CD4-positive, alpha-beta T cell (primary cell): ENCODE data around the gene GABRB2. TPM values are rescaled to one million over a fixed set of nuclear protein-coding genes. Genes with fewer than 3 reads are reported as not detected.

Experiments used
- ATAC-seq: fragments of 200-7000 bp; cut with Tn5 transposase; one replicate; pipeline ENCODE4 v1.10.0; 2022; ENCODE audit warnings: mild to moderate bottlenecking; ENCODE audit not compliant: poor library complexity
- CTCF ChIA-PET: fragments of 350-600 bp; sonication (Branson Sonifier 250); formaldehyde crosslinking; loops from one replicate; lab custom pipeline; 2021; ENCODE audit warnings: antibody characterized with exemption, inconsistent platforms; lab: Charles Lee
- POLR2A ChIA-PET: fragments of 350-600 bp; sonication (Branson Sonifier 250); formaldehyde crosslinking; loops from one replicate; lab custom pipeline; 2021; ENCODE audit warnings: antibody characterized with exemption, inconsistent platforms; lab: Charles Lee
- DNase-seq, 14 experiments: peaks; one replicate each; pipeline ENCODE4 v3.0.0-alpha.2; 2013 to 2020; ENCODE audit warnings: mixed read lengths in 2 of 14
- H3K27ac ChIP-seq, 2 donors: one replicate each; pipeline versions ENCODE4 v1.5.1 to v1.7.0; 2013; ENCODE audit warnings: low read length in 2 of 2, low read depth in 1 of 2, mild to moderate bottlenecking in 1 of 2
- H3K27me3 ChIP-seq, 2 experiments: 1 replicate in 1 of 2; 2 replicates in 1 of 2; pipeline versions ENCODE4 v1.6.1 to v1.7.0; 2013; ENCODE audit warnings: low read length in 2 of 2, control low read depth in 1 of 2, mild to moderate bottlenecking in 1 of 2, moderate library complexity in 1 of 2; ENCODE audit not compliant: insufficient read depth in 2 of 2, control insufficient read depth in 1 of 2
- H3K36me3 ChIP-seq: one replicate; pipeline ENCODE4 v1.6.1; 2013; ENCODE audit warnings: low read length, control low read depth; ENCODE audit not compliant: insufficient read depth
- H3K4me1 ChIP-seq: one replicate; pipeline ENCODE4 v1.6.1; 2013; ENCODE audit warnings: low read length, control low read depth; ENCODE audit not compliant: insufficient read depth
- H3K4me3 ChIP-seq: one replicate; pipeline ENCODE4 v1.5.1; 2013; ENCODE audit warnings: mild to moderate bottlenecking, low read length, moderate library complexity
- H3K9me3 ChIP-seq, 2 experiments: 1 replicate in 1 of 2; 2 replicates in 1 of 2; pipeline versions ENCODE4 v1.6.1 to v1.7.0; 2013; ENCODE audit warnings: low read length in 2 of 2, mild to moderate bottlenecking in 2 of 2, control low read depth in 1 of 2, moderate library complexity in 1 of 2; ENCODE audit not compliant: control insufficient read depth in 1 of 2, insufficient read depth in 1 of 2
- H3K27ac Mint-ChIP-seq: one replicate; pipeline ENCODE4 v1.8.0; 2020; ENCODE audit warnings: mixed read lengths
- H3K27me3 Mint-ChIP-seq: one replicate; pipeline ENCODE4 v1.8.0; 2021; ENCODE audit warnings: mixed read lengths
- H3K36me3 Mint-ChIP-seq: one replicate; pipeline ENCODE4 v1.8.0; 2021; ENCODE audit warnings: low read depth, mixed read lengths
- H3K4me1 Mint-ChIP-seq: one replicate; pipeline ENCODE4 v1.8.0; 2021; ENCODE audit warnings: low read depth, mixed read lengths
- H3K4me3 Mint-ChIP-seq: one replicate; pipeline ENCODE4 v1.8.0; 2020; ENCODE audit warnings: mild to moderate bottlenecking, mixed read lengths
- H3K9me3 Mint-ChIP-seq: one replicate; pipeline ENCODE4 v1.8.0; 2020; ENCODE audit warnings: mixed read lengths
- intact Hi-C, 2 experiments: fragments of 100-400 bp; cut with DNase I in 1 of 2; cut with micrococcal nuclease in 1 of 2; formaldehyde crosslinking; loops; one replicate each; pipeline versions ENCODE4 v1.15.1 to v1.9.0; 2023 to 2025; cut with DNase I, micrococcal nuclease
- total RNA-seq, 174 experiments: library from RNA in 2 of 174; stranded (reverse) in 2 of 174; gene quantifications; one replicate each; pipeline ENCODE4 v1.2.3 and lab custom pipeline; 2021 to 2026
- TF ChIP-seq, protein P1 (sequence below): fragments of 200-600 bp; IDR thresholded peaks from one replicate; pipeline ENCODE4 v1.8.0; 2022; ENCODE audit warnings: antibody characterized with exemption, mild to moderate bottlenecking

Gene GABRB2
- total RNA-seq, 2 experiments from 2014 or later = not detected

DNA sequence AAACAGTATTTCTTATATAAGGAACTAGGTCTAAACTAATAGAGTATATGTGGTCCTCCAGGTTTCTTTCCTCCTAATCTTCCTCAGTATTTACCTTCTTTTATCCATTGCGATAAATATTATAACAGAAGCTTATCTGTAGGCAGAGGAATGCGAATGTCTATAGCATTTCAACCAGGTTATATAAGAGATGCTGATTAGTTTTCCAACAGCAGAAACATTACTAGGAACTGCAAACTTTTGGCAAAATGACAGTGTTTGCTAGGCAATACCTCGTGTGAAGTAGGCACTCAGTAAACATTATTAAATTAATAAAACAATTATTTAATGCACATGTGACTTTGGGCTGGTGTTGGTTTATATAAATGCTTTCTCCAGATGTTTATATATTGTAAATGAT lies 206.5 kb downstream of the GABRB2 start:
- H3K36me3 Mint-ChIP-seq = no peaks in the 10 kb centered on the region
- DNase-seq = no peak
- Histone ChIP-seq H3K27ac (no peak overlapping the region), H3K27me3 (no peaks in the 10 kb centered on the region), H3K9me3 (no peaks in the 10 kb centered on the region), H3K4me1 (no peaks in the 10 kb centered on the region), H3K4me3 (no peak overlapping the region), H3K36me3 (no peaks in the 10 kb centered on the region)
- no peak overlapping the region for H3K4me3 Mint-ChIP-seq
- ATAC-seq = no peak
- intact Hi-C loops = loop anchor here in 1 of 2 experiments (5.0 kb wide), 1 partner anchor 308 kb away; no protein-coding TSS in a partner anchor
- TF ChIP-seq, protein P1, sequence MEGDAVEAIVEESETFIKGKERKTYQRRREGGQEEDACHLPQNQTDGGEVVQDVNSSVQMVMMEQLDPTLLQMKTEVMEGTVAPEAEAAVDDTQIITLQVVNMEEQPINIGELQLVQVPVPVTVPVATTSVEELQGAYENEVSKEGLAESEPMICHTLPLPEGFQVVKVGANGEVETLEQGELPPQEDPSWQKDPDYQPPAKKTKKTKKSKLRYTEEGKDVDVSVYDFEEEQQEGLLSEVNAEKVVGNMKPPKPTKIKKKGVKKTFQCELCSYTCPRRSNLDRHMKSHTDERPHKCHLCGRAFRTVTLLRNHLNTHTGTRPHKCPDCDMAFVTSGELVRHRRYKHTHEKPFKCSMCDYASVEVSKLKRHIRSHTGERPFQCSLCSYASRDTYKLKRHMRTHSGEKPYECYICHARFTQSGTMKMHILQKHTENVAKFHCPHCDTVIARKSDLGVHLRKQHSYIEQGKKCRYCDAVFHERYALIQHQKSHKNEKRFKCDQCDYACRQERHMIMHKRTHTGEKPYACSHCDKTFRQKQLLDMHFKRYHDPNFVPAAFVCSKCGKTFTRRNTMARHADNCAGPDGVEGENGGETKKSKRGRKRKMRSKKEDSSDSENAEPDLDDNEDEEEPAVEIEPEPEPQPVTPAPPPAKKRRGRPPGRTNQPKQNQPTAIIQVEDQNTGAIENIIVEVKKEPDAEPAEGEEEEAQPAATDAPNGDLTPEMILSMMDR = no peak
- no peaks in the 10 kb centered on the region for H3K4me1 Mint-ChIP-seq
- no peaks in the 10 kb centered on the region for H3K9me3 Mint-ChIP-seq
- ChIA-PET CTCF (no interaction called here), POLR2A (no interaction called here)
- H3K27me3 Mint-ChIP-seq = no peaks in the 10 kb centered on the region
- H3K27ac Mint-ChIP-seq = no peak overlapping the region

DNA sequence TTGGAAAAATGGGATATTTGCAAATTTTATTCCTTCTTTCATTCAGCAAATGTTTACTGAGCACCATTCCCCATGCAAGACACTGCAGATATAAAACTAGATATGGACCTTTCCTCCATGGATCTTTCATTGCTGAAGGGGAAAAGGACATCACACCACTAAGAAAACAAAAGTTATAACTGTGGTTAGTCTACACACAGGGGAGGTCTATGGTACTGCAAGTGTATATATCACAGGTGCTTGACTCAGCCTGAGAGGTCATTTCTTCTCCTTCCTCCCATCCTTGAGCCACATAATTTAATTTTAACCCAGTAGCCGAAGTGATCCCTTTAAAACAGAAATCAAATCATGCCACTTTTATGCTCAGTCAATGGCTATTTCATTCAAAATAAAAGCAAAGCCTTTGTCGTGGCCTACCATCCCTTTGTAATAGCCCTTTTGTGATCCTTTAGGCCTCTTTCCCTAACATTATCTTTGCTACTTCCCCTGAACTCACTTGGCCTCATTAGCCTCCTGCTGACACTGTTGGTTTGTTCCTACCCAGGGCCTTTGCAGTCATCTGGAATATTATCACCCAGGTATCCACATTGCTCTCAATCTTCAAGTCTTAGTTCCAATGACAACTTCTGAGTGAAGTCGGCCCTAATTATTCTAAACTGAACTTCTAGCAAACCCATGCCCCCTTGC lies 213.2 kb downstream of the GABRB2 start:
- no peaks in the 10 kb centered on the region for H3K27me3 ChIP-seq
- Mint-ChIP-seq H3K36me3 (no peaks in the 10 kb centered on the region), H3K4me3 (no peak overlapping the region), H3K4me1 (no peaks in the 10 kb centered on the region), H3K27ac (no peak overlapping the region), H3K9me3 (no peaks in the 10 kb centered on the region), H3K27me3 (no peaks in the 10 kb centered on the region)
- no peak overlapping the region for H3K4me3 ChIP-seq
- no peak overlapping the region for H3K27ac ChIP-seq
- H3K9me3 ChIP-seq = no peaks in the 10 kb centered on the region
- TF ChIP-seq, protein P1 = no peak
- POLR2A ChIA-PET = no interaction called here
- H3K36me3 ChIP-seq = no peaks in the 10 kb centered on the region
- no peaks in the 10 kb centered on the region for H3K4me1 ChIP-seq
- no peak for DNase-seq
- intact Hi-C loops = no loop called here
- CTCF ChIA-PET = no interaction called here
- ATAC-seq = no peak

DNA sequence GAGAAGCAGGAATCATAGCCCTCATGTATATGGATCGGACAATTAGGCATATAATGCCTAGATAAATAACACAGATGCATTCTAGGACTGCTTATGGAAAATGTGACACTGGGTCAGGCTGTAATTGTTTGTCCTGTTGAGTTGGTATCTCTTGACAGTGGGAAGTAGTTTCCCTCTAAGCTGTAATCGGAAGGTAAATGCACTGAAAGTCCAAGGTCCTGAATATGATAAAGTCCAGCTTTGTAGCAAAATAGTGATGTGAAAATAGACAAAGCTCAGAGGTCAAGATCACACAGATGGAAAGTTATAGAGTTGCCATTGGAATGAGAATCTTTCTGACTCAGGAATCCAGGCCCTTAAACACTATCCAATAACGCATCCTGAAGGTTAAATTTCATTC lies 214.2 kb downstream of the GABRB2 start:
- Mint-ChIP-seq H3K4me3 (no peak overlapping the region), H3K4me1 (no peaks in the 10 kb centered on the region), H3K27ac (no peak overlapping the region), H3K27me3 (no peaks in the 10 kb centered on the region), H3K36me3 (no peaks in the 10 kb centered on the region), H3K9me3 (no peaks in the 10 kb centered on the region)
- DNase-seq (no peak), ATAC-seq (no peak)
- ChIA-PET CTCF (no interaction called here), POLR2A (no interaction called here)
- Histone ChIP-seq H3K9me3 (no peaks in the 10 kb centered on the region), H3K27ac (no peak overlapping the region), H3K36me3 (no peaks in the 10 kb centered on the region), H3K27me3 (no peaks in the 10 kb centered on the region), H3K4me1 (no peaks in the 10 kb centered on the region), H3K4me3 (no peak overlapping the region)
- intact Hi-C loops = no loop called here
- TF ChIP-seq, protein P1 = no peak
